Activated CD4-positive, CD25-positive, alpha-beta regulatory T cell treated with anti-CD3 and anti-CD28 coated beads, Interleukin-2, amount 50 U/mL, for 16 hours (primary cell): ENCODE measurements around the gene PALMD.

ENCODE experiments used
- DNase-seq: peaks from one replicate; pipeline ENCODE4 v3.0.0-alpha.2; 2020; ENCODE audit warnings: low read depth, low spot score

The PALMD gene

GRCh38 chr1:99697580-99697979 lies 51.7 kb downstream of the PALMD start:
- no peak for DNase-seq

- no peak for DNase-seq
These were observed 54.1 kb downstream of the PALMD start for GRCh38 chr1:99700020-99700419.

GRCh38 chr1:99702221-99702620 lies 56.3 kb downstream of the PALMD start:
- no peak for DNase-seq

GRCh38 chr1:99704356-99704816 lies 58.5 kb downstream of the PALMD start:
- DNase-seq: no peak

- DNase-seq: no peak
These were observed 59.5 kb downstream of the PALMD start for GRCh38 chr1:99705385-99705784.

- DNase-seq: peak; percentile 40
These were observed 61.7 kb downstream of the PALMD start for GRCh38 chr1:99707535-99708142.

- no peak for DNase-seq
These were observed 65.1 kb downstream of the PALMD start for GRCh38 chr1:99710994-99711393.

- no peak for DNase-seq
These were observed 67.1 kb downstream of the PALMD start for GRCh38 chr1:99713006-99713405.

GRCh38 chr1:99717005-99717404 lies 71.1 kb downstream of the PALMD start:
- DNase-seq: no peak

GRCh38 chr1:99723251-99723650 lies 77.3 kb downstream of the PALMD start:
- DNase-seq: no peak

GRCh38 chr1:99725996-99726395 lies 80.1 kb downstream of the PALMD start:
- DNase-seq: no peak

GRCh38 chr1:99726407-99726806 lies 80.5 kb downstream of the PALMD start:
- no peak for DNase-seq

- no peak for DNase-seq
These were observed 80.9 kb downstream of the PALMD start for GRCh38 chr1:99726818-99727217.

GRCh38 chr1:99727575-99728185 lies 81.8 kb downstream of the PALMD start:
- no peak for DNase-seq

- no peak for DNase-seq
These were observed 82.8 kb downstream of the PALMD start for GRCh38 chr1:99728494-99729235.

GRCh38 chr1:99731384-99731783 lies 85.5 kb downstream of the PALMD start:
- no peak for DNase-seq

GRCh38 chr1:99735852-99736251 lies 89.9 kb downstream of the PALMD start:
- no peak for DNase-seq

- no peak for DNase-seq
These were observed 91.1 kb downstream of the PALMD start for GRCh38 chr1:99737016-99737415.

GRCh38 chr1:99738858-99739465 lies 93.0 kb downstream of the PALMD start:
- DNase-seq: no peak

- DNase-seq: no peak
These were observed 94.2 kb downstream of the PALMD start for GRCh38 chr1:99740141-99740540.
